ENCODE measurements around the gene USO1.

The USO1 gene

GRCh38 chr4:75726577-75726976 is 2.2 kb downstream of the USO1 start:
- DNase-seq (ENCODE audit: insufficient read length, low spot score), result no peak
- TF ChIP-seq SPI1 (IDR thresholded peaks at IDR 0.05; ENCODE audit: low read depth, low read length) (no peak), POLR2AphosphoS5 (IDR thresholded peaks at IDR 0.05; ENCODE audit: low read depth, low read length) (no peak), TAF1 (IDR thresholded peaks at IDR 0.05; ENCODE audit: low read depth, low read length) (no peak), PAX5 (IDR thresholded peaks at IDR 0.05; ENCODE audit: insufficient read depth, low read length, severe bottlenecking) (no peak), POLR2A (IDR thresholded peaks at IDR 0.05; ENCODE audit: low read depth, low read length) (no peak), POU2F2 (IDR thresholded peaks at IDR 0.05; ENCODE audit: low read depth, low read length) (no peak)
- peak; percentile 55 for FAIRE-seq

GRCh38 chr4:75727073-75727472 is 2.7 kb downstream of the USO1 start:
- TF ChIP-seq POU2F2 (IDR thresholded peaks at IDR 0.05; ENCODE audit: low read depth, low read length) (no peak), POLR2A (IDR thresholded peaks at IDR 0.05; ENCODE audit: low read depth, low read length) (no peak), POLR2AphosphoS5 (IDR thresholded peaks at IDR 0.05; ENCODE audit: low read depth, low read length) (no peak), SPI1 (IDR thresholded peaks at IDR 0.05; ENCODE audit: low read depth, low read length) (no peak), PAX5 (IDR thresholded peaks at IDR 0.05; ENCODE audit: insufficient read depth, low read length, severe bottlenecking) (no peak), TAF1 (IDR thresholded peaks at IDR 0.05; ENCODE audit: low read depth, low read length) (no peak)
- DNase-seq (ENCODE audit: insufficient read length, low spot score) (no peak), FAIRE-seq (no peak)

- no peak for TF ChIP-seq PAX5 (IDR thresholded peaks at IDR 0.05; ENCODE audit: insufficient read depth, low read length, severe bottlenecking)
Measured at GRCh38 chr4:75729836-75730235, 5.5 kb downstream of the USO1 start.

GRCh38 chr4:75733369-75733768 is 9.0 kb downstream of the USO1 start:
- TF ChIP-seq POLR2AphosphoS5 (IDR thresholded peaks at IDR 0.05; ENCODE audit: low read depth, low read length) (no peak), PAX5 (IDR thresholded peaks at IDR 0.05; ENCODE audit: insufficient read depth, low read length, severe bottlenecking) (no peak), POU2F2 (IDR thresholded peaks at IDR 0.05; ENCODE audit: low read depth, low read length) (no peak)
- DNase-seq (ENCODE audit: insufficient read length, low spot score) (no peak), FAIRE-seq (no peak)

More at GRCh38 chr4:75729836-75730235, 5.5 kb downstream of the USO1 start:
- FAIRE-seq (no peak), DNase-seq (ENCODE audit: insufficient read length, low spot score) (no peak)

- no peak for FAIRE-seq
- TF ChIP-seq POLR2AphosphoS5 (IDR thresholded peaks at IDR 0.05; ENCODE audit: low read depth, low read length) (no peak), SPI1 (IDR thresholded peaks at IDR 0.05; ENCODE audit: low read depth, low read length) (no peak), POLR2A (IDR thresholded peaks at IDR 0.05; ENCODE audit: low read depth, low read length) (no peak), POU2F2 (IDR thresholded peaks at IDR 0.05; ENCODE audit: low read depth, low read length) (no peak), PAX5 (IDR thresholded peaks at IDR 0.05; ENCODE audit: insufficient read depth, low read length, severe bottlenecking) (no peak), TAF1 (IDR thresholded peaks at IDR 0.05; ENCODE audit: low read depth, low read length) (no peak)
Measured at GRCh38 chr4:75735525-75735924, 11.1 kb downstream of the USO1 start.

GRCh38 chr4:75736862-75737261 is 12.5 kb downstream of the USO1 start:
- no peak for FAIRE-seq
- DNase-seq (ENCODE audit: insufficient read length, low spot score), result no peak
- TF ChIP-seq POU2F2 (IDR thresholded peaks at IDR 0.05; ENCODE audit: low read depth, low read length) (no peak), PAX5 (IDR thresholded peaks at IDR 0.05; ENCODE audit: insufficient read depth, low read length, severe bottlenecking) (no peak), POLR2A (IDR thresholded peaks at IDR 0.05; ENCODE audit: low read depth, low read length) (no peak), POLR2AphosphoS5 (IDR thresholded peaks at IDR 0.05; ENCODE audit: low read depth, low read length) (no peak), SPI1 (IDR thresholded peaks at IDR 0.05; ENCODE audit: low read depth, low read length) (no peak)

More at GRCh38 chr4:75735525-75735924, 11.1 kb downstream of the USO1 start:
- no peak for DNase-seq (ENCODE audit: insufficient read length, low spot score)

GRCh38 chr4:75737398-75737797 is 13.0 kb downstream of the USO1 start:
- DNase-seq (ENCODE audit: insufficient read length, low spot score) (no peak), FAIRE-seq (no peak)
- no peak for TF ChIP-seq SPI1 (IDR thresholded peaks at IDR 0.05; ENCODE audit: low read depth, low read length)
- no peak for TF ChIP-seq POU2F2 (IDR thresholded peaks at IDR 0.05; ENCODE audit: low read depth, low read length)

GRCh38 chr4:75741027-75741426 is 16.6 kb downstream of the USO1 start:
- DNase-seq (ENCODE audit: insufficient read length, low spot score), result no peak
- no peak for FAIRE-seq
- TF ChIP-seq TAF1 (IDR thresholded peaks at IDR 0.05; ENCODE audit: low read depth, low read length), result no peak
- TF ChIP-seq POU2F2 (IDR thresholded peaks at IDR 0.05; ENCODE audit: low read depth, low read length), result no peak
- TF ChIP-seq POLR2A (IDR thresholded peaks at IDR 0.05; ENCODE audit: low read depth, low read length), result no peak
- no peak for TF ChIP-seq POLR2AphosphoS5 (IDR thresholded peaks at IDR 0.05; ENCODE audit: low read depth, low read length)
- no peak for TF ChIP-seq PAX5 (IDR thresholded peaks at IDR 0.05; ENCODE audit: insufficient read depth, low read length, severe bottlenecking)
- TF ChIP-seq SPI1 (IDR thresholded peaks at IDR 0.05; ENCODE audit: low read depth, low read length), result no peak

GRCh38 chr4:75742451-75742850 is 18.1 kb downstream of the USO1 start:
- TF ChIP-seq TAF1 (IDR thresholded peaks at IDR 0.05; ENCODE audit: low read depth, low read length), result no peak
- no peak for FAIRE-seq
- no peak for DNase-seq (ENCODE audit: insufficient read length, low spot score)

- TF ChIP-seq POLR2A (IDR thresholded peaks at IDR 0.05; ENCODE audit: low read depth, low read length), result no peak
- no peak for FAIRE-seq
- DNase-seq (ENCODE audit: insufficient read length, low spot score), result no peak
Measured at GRCh38 chr4:75745161-75745560, 20.8 kb downstream of the USO1 start.

GRCh38 chr4:75745721-75746199 is 21.4 kb downstream of the USO1 start:
- DNase-seq (ENCODE audit: insufficient read length, low spot score) (no peak), FAIRE-seq (no peak)
- no peak for TF ChIP-seq POLR2A (IDR thresholded peaks at IDR 0.05; ENCODE audit: low read depth, low read length)
- TF ChIP-seq POU2F2 (IDR thresholded peaks at IDR 0.05; ENCODE audit: low read depth, low read length), result no peak
- TF ChIP-seq SPI1 (IDR thresholded peaks at IDR 0.05; ENCODE audit: low read depth, low read length), result no peak
- TF ChIP-seq POLR2AphosphoS5 (IDR thresholded peaks at IDR 0.05; ENCODE audit: low read depth, low read length), result no peak
- TF ChIP-seq TAF1 (IDR thresholded peaks at IDR 0.05; ENCODE audit: low read depth, low read length), result no peak
- no peak for TF ChIP-seq PAX5 (IDR thresholded peaks at IDR 0.05; ENCODE audit: insufficient read depth, low read length, severe bottlenecking)
